Measurements from ENCODE around the gene CPLX3.

CPLX3 gene

DNA sequence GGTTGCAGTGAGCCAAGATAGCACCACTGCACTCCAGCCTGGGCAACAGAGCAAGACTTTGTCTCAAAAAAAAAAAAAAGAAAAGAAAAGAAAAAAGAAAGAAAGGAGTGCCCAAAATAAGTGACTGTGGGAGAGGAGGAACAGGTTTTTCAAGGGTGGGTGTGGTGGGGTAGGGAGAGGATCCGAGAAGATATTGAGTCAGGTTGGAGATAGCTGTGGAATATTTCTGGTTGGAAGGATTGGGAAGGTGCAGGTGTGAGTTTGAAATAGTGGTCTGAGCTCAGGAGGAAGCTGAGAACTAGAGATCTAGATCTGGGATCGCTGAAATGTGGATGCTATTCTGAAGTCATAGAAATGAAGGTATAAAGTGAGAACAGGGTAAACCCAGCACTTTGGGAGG lies 38.9 kb downstream of the CPLX3 start:
- H3K4me1 ChIP-seq (ENCODE audit: insufficient read depth, insufficient read length), result peaks cover 2% of the 10 kb centered on the region
- H3K9ac ChIP-seq (ENCODE audit: insufficient read length, low read depth), result no peak overlapping the region
- H3K36me3 ChIP-seq (ENCODE audit: insufficient read depth, insufficient read length, low read length), result peaks cover 17% of the 10 kb centered on the region
- TF ChIP-seq SUZ12 (IDR thresholded peaks at IDR 0.05; ENCODE audit: extremely low read depth, insufficient read depth, insufficient read length) (no peak), YY1 (IDR thresholded peaks at IDR 0.05; ENCODE audit: insufficient read depth, insufficient read length) (no peak), ZNF274 (IDR thresholded peaks at IDR 0.05; ENCODE audit: low read depth, low read length) (no peak)
- no peak for DNase-seq (ENCODE audit: low read depth, low spot score)
- H3K4me3 ChIP-seq (ENCODE audit: insufficient read length, low read depth), result no peak overlapping the region
- peaks cover 16% of the 10 kb centered on the region for H3K9me3 ChIP-seq (ENCODE audit: insufficient read depth, low read length)
- no peaks in the 10 kb centered on the region for H3K27me3 ChIP-seq (ENCODE audit: insufficient read depth, insufficient read length)

DNA sequence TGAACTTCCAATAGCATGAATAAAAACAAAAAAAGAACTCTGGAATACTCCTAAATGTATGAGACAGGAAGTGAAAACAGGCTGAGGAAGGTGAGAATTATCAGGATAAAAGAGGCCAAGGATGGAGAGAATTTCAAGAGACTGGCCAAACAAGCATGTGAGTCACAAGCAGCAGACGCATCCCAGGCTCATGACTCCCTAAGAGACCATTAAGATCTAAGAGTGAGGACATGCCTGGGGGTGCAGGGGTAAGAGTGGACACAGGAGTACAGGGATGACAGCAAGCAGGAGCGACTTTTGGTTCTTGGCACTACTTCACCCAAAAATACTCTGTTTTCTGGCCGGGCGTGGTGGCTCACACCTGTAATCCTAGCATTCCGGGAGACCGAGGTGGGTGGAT lies 39.7 kb downstream of the CPLX3 start:
- Histone ChIP-seq H3K9ac (ENCODE audit: insufficient read length, low read depth) (no peak overlapping the region), H3K9me3 (ENCODE audit: insufficient read depth, low read length) (peaks cover 16% of the 10 kb centered on the region), H3K4me1 (ENCODE audit: insufficient read depth, insufficient read length) (peaks cover 2% of the 10 kb centered on the region), H3K27me3 (ENCODE audit: insufficient read depth, insufficient read length) (no peaks in the 10 kb centered on the region), H3K36me3 (ENCODE audit: insufficient read depth, insufficient read length, low read length) (peaks cover 17% of the 10 kb centered on the region), H3K4me3 (ENCODE audit: insufficient read length, low read depth) (no peak overlapping the region)
- no peak for TF ChIP-seq YY1 (IDR thresholded peaks at IDR 0.05; ENCODE audit: insufficient read depth, insufficient read length)
- TF ChIP-seq SUZ12 (IDR thresholded peaks at IDR 0.05; ENCODE audit: extremely low read depth, insufficient read depth, insufficient read length), result no peak
- TF ChIP-seq ZNF274 (IDR thresholded peaks at IDR 0.05; ENCODE audit: low read depth, low read length), result no peak
- DNase-seq (ENCODE audit: low read depth, low spot score), result no peak

DNA sequence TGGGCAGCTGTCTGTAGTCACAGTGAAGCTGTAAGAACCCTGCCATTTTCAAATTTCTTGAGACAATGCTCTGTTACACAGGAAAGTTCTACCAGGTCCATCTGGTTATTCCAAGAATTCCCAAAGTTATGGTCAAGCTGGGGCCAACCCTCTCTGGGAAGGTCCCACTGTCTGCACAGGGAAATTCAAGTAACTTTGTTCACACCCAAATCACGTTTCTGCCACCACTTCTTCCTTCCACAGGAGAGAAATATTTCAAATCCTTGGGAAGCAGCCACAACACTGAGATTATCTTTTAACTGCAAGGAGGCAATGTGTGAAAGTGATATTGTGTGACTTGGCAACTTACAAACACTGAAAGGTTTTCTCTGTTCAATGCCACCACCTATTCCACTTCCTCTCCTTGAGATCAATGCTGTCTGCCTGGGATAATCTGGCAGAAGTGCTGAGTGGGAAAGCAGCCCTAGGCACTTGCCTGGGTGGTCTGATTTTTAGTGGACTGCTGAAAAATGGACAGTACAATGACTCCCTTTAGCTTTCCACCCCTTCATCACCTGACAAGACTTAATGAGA lies 41.1 kb downstream of the CPLX3 start:
- H3K9ac ChIP-seq (ENCODE audit: insufficient read length, low read depth), result no peak overlapping the region
- peaks cover 16% of the 10 kb centered on the region for H3K9me3 ChIP-seq (ENCODE audit: insufficient read depth, low read length)
- no peaks in the 10 kb centered on the region for H3K27me3 ChIP-seq (ENCODE audit: insufficient read depth, insufficient read length)
- H3K4me1 ChIP-seq (ENCODE audit: insufficient read depth, insufficient read length), result peaks cover 2% of the 10 kb centered on the region
- TF ChIP-seq YY1 (IDR thresholded peaks at IDR 0.05; ENCODE audit: insufficient read depth, insufficient read length), result no peak
- no peak for TF ChIP-seq SUZ12 (IDR thresholded peaks at IDR 0.05; ENCODE audit: extremely low read depth, insufficient read depth, insufficient read length)
- no peak for TF ChIP-seq ZNF274 (IDR thresholded peaks at IDR 0.05; ENCODE audit: low read depth, low read length)
- no peak overlapping the region for H3K4me3 ChIP-seq (ENCODE audit: insufficient read length, low read depth)
- H3K36me3 ChIP-seq (ENCODE audit: insufficient read depth, insufficient read length, low read length), result peaks cover 17% of the 10 kb centered on the region
- no peak for DNase-seq (ENCODE audit: low read depth, low spot score)

DNA sequence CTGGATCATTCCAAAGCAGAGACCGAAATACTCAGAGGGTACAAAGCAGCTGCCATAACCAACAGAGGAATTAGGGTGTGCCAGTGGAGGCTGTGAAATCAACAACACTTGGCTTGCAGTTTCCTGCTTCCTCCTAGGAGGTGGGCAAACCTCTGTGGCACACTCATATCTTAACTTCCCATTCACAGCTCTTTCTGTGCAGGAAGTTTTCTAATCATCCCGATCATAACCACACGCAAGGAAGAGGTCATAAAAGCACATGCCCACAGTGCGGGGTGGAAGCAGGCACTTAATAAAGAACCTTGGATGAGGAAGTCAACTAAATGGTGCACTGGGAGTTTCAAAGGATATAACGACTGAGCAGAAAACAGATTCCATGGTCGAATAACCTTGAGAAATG lies 41.6 kb downstream of the CPLX3 start:
- Histone ChIP-seq H3K27me3 (ENCODE audit: insufficient read depth, insufficient read length) (no peaks in the 10 kb centered on the region), H3K4me1 (ENCODE audit: insufficient read depth, insufficient read length) (peaks cover 2% of the 10 kb centered on the region), H3K36me3 (ENCODE audit: insufficient read depth, insufficient read length, low read length) (peaks cover 17% of the 10 kb centered on the region), H3K9me3 (ENCODE audit: insufficient read depth, low read length) (peaks cover 16% of the 10 kb centered on the region), H3K4me3 (ENCODE audit: insufficient read length, low read depth) (no peak overlapping the region), H3K9ac (ENCODE audit: insufficient read length, low read depth) (no peak overlapping the region)
- TF ChIP-seq SUZ12 (IDR thresholded peaks at IDR 0.05; ENCODE audit: extremely low read depth, insufficient read depth, insufficient read length) (no peak), YY1 (IDR thresholded peaks at IDR 0.05; ENCODE audit: insufficient read depth, insufficient read length) (no peak), ZNF274 (IDR thresholded peaks at IDR 0.05; ENCODE audit: low read depth, low read length) (no peak)
- DNase-seq (ENCODE audit: low read depth, low spot score), result no peak

DNA sequence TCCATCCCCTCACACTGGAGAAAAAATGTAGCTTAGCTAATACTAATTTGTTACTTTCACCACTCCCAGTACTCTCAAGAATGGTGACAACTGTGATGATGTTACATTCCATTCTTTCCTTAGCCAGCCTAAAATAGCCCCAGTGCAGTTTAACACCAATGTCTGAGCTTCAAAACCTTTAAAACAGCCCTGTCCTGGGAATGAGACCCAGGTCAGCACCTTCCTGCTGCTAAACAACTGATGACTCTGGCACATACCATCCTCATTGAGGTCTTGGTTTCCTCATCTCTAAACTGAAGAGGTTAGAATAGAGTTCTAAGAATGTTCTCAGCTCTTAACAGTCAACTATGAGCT lies 42.9 kb downstream of the CPLX3 start:
- TF ChIP-seq YY1 (IDR thresholded peaks at IDR 0.05; ENCODE audit: insufficient read depth, insufficient read length) (no peak), ZNF274 (IDR thresholded peaks at IDR 0.05; ENCODE audit: low read depth, low read length) (no peak), SUZ12 (IDR thresholded peaks at IDR 0.05; ENCODE audit: extremely low read depth, insufficient read depth, insufficient read length) (no peak)
- Histone ChIP-seq H3K27me3 (ENCODE audit: insufficient read depth, insufficient read length) (no peaks in the 10 kb centered on the region), H3K9ac (ENCODE audit: insufficient read length, low read depth) (no peak overlapping the region), H3K9me3 (ENCODE audit: insufficient read depth, low read length) (peaks cover 16% of the 10 kb centered on the region), H3K36me3 (ENCODE audit: insufficient read depth, insufficient read length, low read length) (peaks cover 17% of the 10 kb centered on the region), H3K4me1 (ENCODE audit: insufficient read depth, insufficient read length) (peaks cover 2% of the 10 kb centered on the region), H3K4me3 (ENCODE audit: insufficient read length, low read depth) (no peak overlapping the region)
- no peak for DNase-seq (ENCODE audit: low read depth, low spot score)

DNA sequence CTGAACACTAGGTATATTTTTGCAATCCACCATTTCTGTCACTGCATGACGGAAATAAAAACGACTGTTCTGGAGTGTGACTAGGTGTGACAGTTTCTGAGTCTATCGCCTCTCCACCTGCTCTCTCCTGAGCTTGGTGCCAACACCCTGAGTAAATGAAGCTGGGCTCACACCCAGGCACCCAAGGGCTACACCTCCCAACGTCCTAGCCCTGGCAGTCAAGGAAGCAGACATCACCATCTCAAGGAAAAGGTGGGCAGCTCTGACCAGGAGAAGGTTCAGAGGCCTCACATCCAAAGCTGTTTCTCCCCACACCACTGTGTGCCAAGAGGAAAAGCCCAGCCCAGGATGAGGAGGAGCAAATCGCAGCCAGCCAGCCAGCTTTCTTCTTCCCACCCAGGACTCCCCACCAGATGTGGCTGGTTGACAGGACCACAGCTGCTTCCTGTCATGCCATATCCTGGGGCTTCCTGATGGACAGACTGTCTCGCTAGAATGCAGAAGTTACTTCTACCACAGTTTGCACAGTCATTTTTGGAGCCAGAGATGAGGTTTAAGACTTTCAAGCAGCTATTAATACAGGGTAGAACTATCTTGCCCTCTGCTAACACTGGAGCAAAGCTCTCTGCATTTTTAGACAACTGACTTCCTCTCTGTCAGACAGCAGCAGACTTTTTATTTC lies 43.4 kb downstream of the CPLX3 start:
- no peak for DNase-seq (ENCODE audit: low read depth, low spot score)
- H3K9me3 ChIP-seq (ENCODE audit: insufficient read depth, low read length), result peaks cover 16% of the 10 kb centered on the region
- H3K4me3 ChIP-seq (ENCODE audit: insufficient read length, low read depth), result no peak overlapping the region
- peaks cover 17% of the 10 kb centered on the region for H3K36me3 ChIP-seq (ENCODE audit: insufficient read depth, insufficient read length, low read length)
- no peaks in the 10 kb centered on the region for H3K27me3 ChIP-seq (ENCODE audit: insufficient read depth, insufficient read length)
- peaks cover 2% of the 10 kb centered on the region for H3K4me1 ChIP-seq (ENCODE audit: insufficient read depth, insufficient read length)
- TF ChIP-seq ZNF274 (IDR thresholded peaks at IDR 0.05; ENCODE audit: low read depth, low read length) (no peak), SUZ12 (IDR thresholded peaks at IDR 0.05; ENCODE audit: extremely low read depth, insufficient read depth, insufficient read length) (no peak), YY1 (IDR thresholded peaks at IDR 0.05; ENCODE audit: insufficient read depth, insufficient read length) (no peak)
- no peak overlapping the region for H3K9ac ChIP-seq (ENCODE audit: insufficient read length, low read depth)

DNA sequence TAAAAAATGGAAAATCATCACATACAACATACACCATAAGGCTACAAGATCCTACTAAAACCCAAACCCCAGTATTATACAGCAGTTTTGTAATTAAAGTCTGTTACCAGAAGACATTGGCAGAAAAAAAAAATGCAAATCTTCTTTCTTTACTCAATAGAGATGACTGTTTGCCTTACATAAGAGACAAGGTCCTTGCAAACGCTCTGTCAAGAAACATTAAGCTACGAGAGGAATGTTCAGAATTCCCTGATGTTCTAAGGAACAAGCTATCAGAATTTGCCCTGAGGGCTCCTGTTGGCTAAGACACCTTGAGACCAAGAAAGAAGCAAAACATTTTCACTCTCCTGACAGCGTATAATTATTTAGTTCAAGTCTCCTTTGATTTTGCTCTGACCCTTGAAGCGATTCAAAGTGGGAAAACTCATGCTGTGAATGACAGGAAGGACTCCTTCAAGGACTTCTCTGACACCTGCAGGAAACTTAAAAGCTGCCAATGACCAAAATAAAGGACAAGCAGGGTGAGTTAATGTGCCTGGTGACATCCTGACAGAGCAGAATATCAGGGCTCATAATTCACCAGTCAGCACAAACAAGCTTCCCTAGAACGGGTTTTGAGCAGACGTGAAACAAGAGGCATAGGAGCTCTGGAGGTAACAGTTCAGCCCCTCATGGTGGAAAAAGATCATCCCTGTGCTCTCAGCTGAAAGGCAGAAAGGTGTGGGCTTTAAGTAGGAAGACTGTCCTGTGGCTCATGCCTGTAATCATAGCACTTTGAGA lies 44.2 kb downstream of the CPLX3 start:
- no peak for TF ChIP-seq YY1 (IDR thresholded peaks at IDR 0.05; ENCODE audit: insufficient read depth, insufficient read length)
- no peak for TF ChIP-seq ZNF274 (IDR thresholded peaks at IDR 0.05; ENCODE audit: low read depth, low read length)
- TF ChIP-seq SUZ12 (IDR thresholded peaks at IDR 0.05; ENCODE audit: extremely low read depth, insufficient read depth, insufficient read length), result no peak
- Histone ChIP-seq H3K36me3 (ENCODE audit: insufficient read depth, insufficient read length, low read length) (peaks cover 17% of the 10 kb centered on the region), H3K27me3 (ENCODE audit: insufficient read depth, insufficient read length) (no peaks in the 10 kb centered on the region), H3K9ac (ENCODE audit: insufficient read length, low read depth) (no peak overlapping the region), H3K4me3 (ENCODE audit: insufficient read length, low read depth) (no peak overlapping the region), H3K9me3 (ENCODE audit: insufficient read depth, low read length) (peaks cover 16% of the 10 kb centered on the region), H3K4me1 (ENCODE audit: insufficient read depth, insufficient read length) (peaks cover 2% of the 10 kb centered on the region)
- DNase-seq (ENCODE audit: low read depth, low spot score), result peak; percentile 33

Measured in NT2/D1 (cell line).